A549 (cell line): ENCODE measurements around the gene SH3RF3. TPM values are rescaled to one million over a fixed set of nuclear protein-coding genes. Genes with fewer than 3 reads are reported as not detected.
A peak's percentile ranks its signal among the peaks of the same experiment; 100 is the strongest.

Experiments
- ATAC-seq, 2 experiments: fragments of 200-7000 bp in 1 of 2; fragments of >200 bp in 1 of 2; cut with Nextera tagmentation in 1 of 2; cut with Tn5 transposase in 1 of 2; 3 replicates each; pipeline versions ENCODE4 v1.8.0 to v1.9.1; 2018 to 2020; ENCODE audit warnings: mild to moderate bottlenecking in 1 of 2, moderate library complexity in 1 of 2
- CTCF ChIA-PET: fragments of 300-600 bp; sonication (Branson Sonifier 250); formaldehyde crosslinking; extraction: SDS; loops from one replicate; lab custom pipeline; 2021; ENCODE audit warnings: antibody characterized with exemption, inconsistent platforms; lab: Yijun Ruan, JAX
- POLR2A ChIA-PET: fragments of 350-600 bp; formaldehyde crosslinking; extraction: SDS; loops from one replicate; lab custom pipeline; 2021; ENCODE audit warnings: antibody characterized with exemption, inconsistent platforms; lab: Yijun Ruan, JAX
- DNase-seq, 2 experiments: peaks; one replicate each; pipeline versions ENCODE4 v3.0.0 to v3.0.0-alpha.2; 2011 to 2016; ENCODE audit warnings: low read depth in 1 of 2, low spot score in 1 of 2
- FAIRE-seq: peaks from 2 replicates; lab custom pipeline; 2011; peaks lifted over from hg19 to GRCh38; lab: Jason Lieb, UNC
- H3K27ac ChIP-seq, 2 experiments: fragments of >200 bp; sonication (Bioruptor Twin); formaldehyde crosslinking; 3 replicates each; pipeline ENCODE4 v1.5.1; 2016 to 2017
- H3K4me1 ChIP-seq: fragments of >200 bp; sonication (Bioruptor Twin); formaldehyde crosslinking; 3 replicates; pipeline ENCODE4 v1.6.1; 2016
- H3K4me2 ChIP-seq: fragments of >200 bp; sonication (Bioruptor Twin); formaldehyde crosslinking; 3 replicates; pipeline ENCODE4 v1.6.1; 2016
- H3K4me3 ChIP-seq: fragments of >200 bp; sonication (Bioruptor Twin); formaldehyde crosslinking; 3 replicates; pipeline ENCODE4 v1.5.1; 2016
- H3K9me3 ChIP-seq: fragments of >200 bp; sonication (Bioruptor Twin); formaldehyde crosslinking; 3 replicates; pipeline ENCODE4 v1.6.1; 2016
- CHD2 ChIP-seq: fragments of 150-350 bp; IDR thresholded peaks from 2 replicates; pipeline ENCODE4 v1.6.1; 2014; ENCODE audit warnings: low read length; ENCODE audit not compliant: partially characterized antibody
- CHD4 ChIP-seq: fragments of 200-600 bp; sonication (generic); IDR thresholded peaks from 2 replicates; pipeline ENCODE4 v1.6.1; 2016; ENCODE audit warnings: antibody characterized with exemption, mild to moderate bottlenecking, borderline replicate concordance
- EHF ChIP-seq: fragments of 250-450 bp; sonication (Bioruptor Pico); IDR thresholded peaks from 2 replicates; pipeline ENCODE4 v1.5.0; 2020; ENCODE audit warnings: mild to moderate bottlenecking
- EP300 ChIP-seq, 2 experiments: fragments of >200 bp; sonication (Bioruptor Twin); formaldehyde crosslinking; IDR thresholded peaks; 2 replicates in 1 of 2; 3 replicates in 1 of 2; pipeline ENCODE4 v1.6.1; 2016 to 2017
- ESRRA ChIP-seq: fragments of 150-350 bp; IDR thresholded peaks from 2 replicates; pipeline ENCODE4 v1.6.1; 2014; ENCODE audit warnings: mild to moderate bottlenecking, low read length, borderline replicate concordance
- FOSB ChIP-seq: fragments of 250-450 bp; sonication (Bioruptor Pico); IDR thresholded peaks from 2 replicates; pipeline ENCODE4 v1.5.0; 2020; ENCODE audit warnings: mild to moderate bottlenecking, moderate library complexity
- HDAC2 ChIP-seq: fragments of 200-600 bp; sonication (generic); IDR thresholded peaks from 2 replicates; pipeline ENCODE4 v1.6.1; 2016
- HOXB13 ChIP-seq: fragments of 250-450 bp; sonication (Bioruptor Pico); IDR thresholded peaks from 2 replicates; pipeline ENCODE4 v1.5.0; 2020; ENCODE audit warnings: low read depth, mild to moderate bottlenecking, moderate library complexity
- JUNB ChIP-seq: fragments of >200 bp; sonication (Bioruptor Twin); formaldehyde crosslinking; IDR thresholded peaks from 2 replicates; pipeline ENCODE4 v1.6.1; 2016
- KDM1A ChIP-seq: fragments of 200-600 bp; sonication (generic); IDR thresholded peaks from 2 replicates; pipeline ENCODE4 v1.6.1; 2016; ENCODE audit warnings: low read depth, mild to moderate bottlenecking
- NPAS2 ChIP-seq: fragments of 250-450 bp; sonication (Bioruptor Pico); IDR thresholded peaks from 2 replicates; pipeline ENCODE4 v1.8.0; 2022; ENCODE audit warnings: mild to moderate bottlenecking, moderate library complexity, borderline replicate concordance
- PHF8 ChIP-seq: fragments of 200-600 bp; sonication (generic); IDR thresholded peaks from 2 replicates; pipeline ENCODE4 v1.6.1; 2016; ENCODE audit warnings: low read depth, mild to moderate bottlenecking, antibody characterized with exemption, moderate library complexity, borderline replicate concordance
- POLR2A ChIP-seq: IDR thresholded peaks from 2 replicates; pipeline ENCODE4 v1.6.1; 2012; ENCODE audit warnings: mild to moderate bottlenecking, low read length
- RAD21 ChIP-seq, 2 experiments: fragments of >200 bp in 1 of 2; sonication (Bioruptor Twin) in 1 of 2; formaldehyde crosslinking in 1 of 2; IDR thresholded peaks in 1 of 2; conservative IDR thresholded peaks in 1 of 2; 2 replicates in 1 of 2; 3 replicates in 1 of 2; pipeline ENCODE4 v1.6.1; 2012 to 2018; ENCODE audit warnings: inconsistent platforms in 1 of 2
- RARB ChIP-seq: fragments of 250-450 bp; sonication (Bioruptor Pico); IDR thresholded peaks from 2 replicates; pipeline ENCODE4 v1.8.0; 2021; ENCODE audit warnings: mild to moderate bottlenecking, moderate library complexity
- SREBF2 ChIP-seq: fragments of 450-650 bp; IDR thresholded peaks from 2 replicates; pipeline ENCODE4 v1.6.1; 2014; ENCODE audit warnings: mild to moderate bottlenecking, moderate library complexity
- ZFP36 ChIP-seq: fragments of 450-650 bp; IDR thresholded peaks from 2 replicates; pipeline ENCODE4 v1.6.1; 2014; ENCODE audit warnings: borderline replicate concordance; ENCODE audit not compliant: partially characterized antibody
- ZNF302 ChIP-seq: fragments of 250-450 bp; sonication (Bioruptor Pico); IDR thresholded peaks from 2 replicates; pipeline ENCODE4 v1.9.0; 2021; ENCODE audit warnings: inconsistent platforms, mild to moderate bottlenecking, moderate library complexity
- WGBS: methylation state at CpG from one replicate; pipeline ENCODE4 v1.1.6; 2017; ENCODE audit errors: missing lambda C conversion rate; 5-methylcytosine and 5-hydroxymethylcytosine counted together
- polyA plus RNA-seq, 4 experiments: library from polyadenylated mRNA; depleted of rRNA in 3 of 4; stranded (reverse); fragments of >200 nt; fragmentation: RNase III in 1 of 4; extraction: RNeasy Plus Mini Kit Qiagen cat#74134 plus additional on column Dnase treatment in 1 of 4; gene quantifications; 2 replicates in 3 of 4; 3 replicates in 1 of 4; pipeline ENCODE4 v1.2.3, GENCODE V29; 2011 to 2017
- TF ChIP-seq, protein P1 (sequence below): fragments of >200 bp; sonication (Bioruptor Twin); formaldehyde crosslinking; IDR thresholded peaks from 3 replicates; pipeline ENCODE4 v1.6.1; 2016
- TF ChIP-seq, protein P2 (sequence below): fragments of 250-450 bp; sonication (Bioruptor Pico); IDR thresholded peaks from 2 replicates; pipeline ENCODE4 v1.5.0; 2020; ENCODE audit warnings: low read depth, mild to moderate bottlenecking, moderate library complexity
- TF ChIP-seq, protein P3 (sequence below): fragments of 200-600 bp; sonication (generic); IDR thresholded peaks from 2 replicates; pipeline ENCODE4 v1.6.1; 2016; ENCODE audit warnings: antibody characterized with exemption, mild to moderate bottlenecking, moderate library complexity
- TF ChIP-seq, protein P4 (sequence below): fragments of 450-650 bp; IDR thresholded peaks from 2 replicates; pipeline ENCODE4 v1.6.1; 2014; ENCODE audit warnings: antibody characterized with exemption

The SH3RF3 gene
- polyA plus RNA-seq, 2 of the 4 experiments (the other 2 are of a cell fraction): 0.04 to 0.21 TPM

DNA sequence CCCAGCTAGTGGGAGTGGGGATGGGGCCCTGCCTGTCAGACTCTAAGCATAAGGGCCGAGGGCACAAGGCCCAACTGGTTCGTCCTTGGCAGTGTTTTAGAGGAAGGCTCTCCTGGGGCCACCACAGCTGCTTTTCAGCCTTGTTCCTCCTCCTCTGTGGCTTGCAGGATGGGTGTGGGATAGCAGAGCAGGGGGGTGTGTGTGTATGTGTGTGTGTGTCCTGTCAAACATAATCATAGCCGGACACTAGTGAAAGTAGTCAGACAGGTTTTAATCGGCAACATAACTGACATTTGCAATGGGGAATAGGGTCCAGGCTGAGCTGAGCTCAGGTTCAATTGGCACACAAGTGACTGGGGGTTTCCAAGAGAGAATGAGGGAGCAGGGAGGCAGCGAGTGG is 370.6 kb downstream of the SH3RF3 start:
- WGBS: 43% methylated on average over 5 of the region's 5 CpGs
- H3K4me1 ChIP-seq: no peaks in the 10 kb centered on the region
- ATAC-seq (no peak), FAIRE-seq (no peak), DNase-seq (no peak)
- ChIA-PET POLR2A (no interaction called here), CTCF (interaction anchor here (3.4 kb wide), 2 partner anchors 10 to 371 kb away, joined by 11 to 33 read pairs; partner anchors contain the start of gene SH3RF3)
- no peak overlapping the region for H3K4me3 ChIP-seq
- H3K9me3 ChIP-seq: no peaks in the 10 kb centered on the region
- no peak overlapping the region for H3K4me2 ChIP-seq
- no peak overlapping the region for H3K27ac ChIP-seq
- TF ChIP-seq PHF8: no peak
- TF ChIP-seq, protein P1, sequence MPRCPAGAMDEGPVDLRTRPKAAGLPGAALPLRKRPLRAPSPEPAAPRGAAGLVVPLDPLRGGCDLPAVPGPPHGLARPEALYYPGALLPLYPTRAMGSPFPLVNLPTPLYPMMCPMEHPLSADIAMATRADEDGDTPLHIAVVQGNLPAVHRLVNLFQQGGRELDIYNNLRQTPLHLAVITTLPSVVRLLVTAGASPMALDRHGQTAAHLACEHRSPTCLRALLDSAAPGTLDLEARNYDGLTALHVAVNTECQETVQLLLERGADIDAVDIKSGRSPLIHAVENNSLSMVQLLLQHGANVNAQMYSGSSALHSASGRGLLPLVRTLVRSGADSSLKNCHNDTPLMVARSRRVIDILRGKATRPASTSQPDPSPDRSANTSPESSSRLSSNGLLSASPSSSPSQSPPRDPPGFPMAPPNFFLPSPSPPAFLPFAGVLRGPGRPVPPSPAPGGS: no peak
- TF ChIP-seq, protein P2, sequence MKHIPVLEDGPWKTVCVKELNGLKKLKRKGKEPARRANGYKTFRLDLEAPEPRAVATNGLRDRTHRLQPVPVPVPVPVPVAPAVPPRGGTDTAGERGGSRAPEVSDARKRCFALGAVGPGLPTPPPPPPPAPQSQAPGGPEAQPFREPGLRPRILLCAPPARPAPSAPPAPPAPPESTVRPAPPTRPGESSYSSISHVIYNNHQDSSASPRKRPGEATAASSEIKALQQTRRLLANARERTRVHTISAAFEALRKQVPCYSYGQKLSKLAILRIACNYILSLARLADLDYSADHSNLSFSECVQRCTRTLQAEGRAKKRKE (CRISPR knock-in tag): no peak
- no peak for TF ChIP-seq JUNB

DNA sequence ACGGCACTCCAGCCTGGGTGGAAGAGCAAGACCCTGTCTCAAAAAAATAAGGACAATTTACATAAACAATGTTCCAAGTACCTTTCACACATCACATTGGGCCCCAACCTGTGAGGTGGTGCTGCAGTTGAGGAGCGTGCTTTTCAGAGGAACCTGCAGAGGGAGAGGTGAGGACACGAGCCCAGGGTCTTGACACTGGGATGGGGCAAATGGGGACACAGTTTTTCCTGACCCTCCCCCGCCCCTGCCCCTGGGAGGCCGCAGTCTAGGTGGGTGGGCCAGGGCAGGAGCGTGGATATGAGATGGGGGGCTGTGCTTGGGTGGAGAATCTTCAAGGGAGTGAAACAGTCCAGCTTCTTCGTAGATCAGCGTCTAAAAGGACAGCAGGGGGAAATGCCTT is 371.9 kb downstream of the SH3RF3 start:
- TF ChIP-seq POLR2A (no peak), FOSB (no peak), PHF8 (no peak), RAD21 (conservative IDR thresholded peaks at IDR 0.05 in 1 of 2, IDR thresholded peaks at IDR 0.05 in 1 of 2) (no peak), CHD4 (no peak), KDM1A (no peak), ZFP36 (no peak), EHF (CRISPR knock-in tag) (no peak), EP300 (IDR thresholded peaks at IDR 0.05) (no peak), CHD2 (no peak), RARB (CRISPR knock-in tag) (no peak), SREBF2 (no peak), ZNF302 (CRISPR knock-in tag) (no peak), HOXB13 (CRISPR knock-in tag) (no peak), NPAS2 (CRISPR knock-in tag) (no peak), ESRRA (no peak), HDAC2 (no peak)
- TF ChIP-seq, protein P3, sequence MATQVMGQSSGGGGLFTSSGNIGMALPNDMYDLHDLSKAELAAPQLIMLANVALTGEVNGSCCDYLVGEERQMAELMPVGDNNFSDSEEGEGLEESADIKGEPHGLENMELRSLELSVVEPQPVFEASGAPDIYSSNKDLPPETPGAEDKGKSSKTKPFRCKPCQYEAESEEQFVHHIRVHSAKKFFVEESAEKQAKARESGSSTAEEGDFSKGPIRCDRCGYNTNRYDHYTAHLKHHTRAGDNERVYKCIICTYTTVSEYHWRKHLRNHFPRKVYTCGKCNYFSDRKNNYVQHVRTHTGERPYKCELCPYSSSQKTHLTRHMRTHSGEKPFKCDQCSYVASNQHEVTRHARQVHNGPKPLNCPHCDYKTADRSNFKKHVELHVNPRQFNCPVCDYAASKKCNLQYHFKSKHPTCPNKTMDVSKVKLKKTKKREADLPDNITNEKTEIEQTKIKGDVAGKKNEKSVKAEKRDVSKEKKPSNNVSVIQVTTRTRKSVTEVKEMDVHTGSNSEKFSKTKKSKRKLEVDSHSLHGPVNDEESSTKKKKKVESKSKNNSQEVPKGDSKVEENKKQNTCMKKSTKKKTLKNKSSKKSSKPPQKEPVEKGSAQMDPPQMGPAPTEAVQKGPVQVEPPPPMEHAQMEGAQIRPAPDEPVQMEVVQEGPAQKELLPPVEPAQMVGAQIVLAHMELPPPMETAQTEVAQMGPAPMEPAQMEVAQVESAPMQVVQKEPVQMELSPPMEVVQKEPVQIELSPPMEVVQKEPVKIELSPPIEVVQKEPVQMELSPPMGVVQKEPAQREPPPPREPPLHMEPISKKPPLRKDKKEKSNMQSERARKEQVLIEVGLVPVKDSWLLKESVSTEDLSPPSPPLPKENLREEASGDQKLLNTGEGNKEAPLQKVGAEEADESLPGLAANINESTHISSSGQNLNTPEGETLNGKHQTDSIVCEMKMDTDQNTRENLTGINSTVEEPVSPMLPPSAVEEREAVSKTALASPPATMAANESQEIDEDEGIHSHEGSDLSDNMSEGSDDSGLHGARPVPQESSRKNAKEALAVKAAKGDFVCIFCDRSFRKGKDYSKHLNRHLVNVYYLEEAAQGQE: no peak
- TF ChIP-seq, protein P4, sequence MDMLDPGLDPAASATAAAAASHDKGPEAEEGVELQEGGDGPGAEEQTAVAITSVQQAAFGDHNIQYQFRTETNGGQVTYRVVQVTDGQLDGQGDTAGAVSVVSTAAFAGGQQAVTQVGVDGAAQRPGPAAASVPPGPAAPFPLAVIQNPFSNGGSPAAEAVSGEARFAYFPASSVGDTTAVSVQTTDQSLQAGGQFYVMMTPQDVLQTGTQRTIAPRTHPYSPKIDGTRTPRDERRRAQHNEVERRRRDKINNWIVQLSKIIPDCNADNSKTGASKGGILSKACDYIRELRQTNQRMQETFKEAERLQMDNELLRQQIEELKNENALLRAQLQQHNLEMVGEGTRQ: no peak
- TF ChIP-seq, protein P2 (CRISPR knock-in tag): no peak
- Histone ChIP-seq H3K4me2 (no peak overlapping the region), H3K4me1 (no peaks in the 10 kb centered on the region), H3K27ac (no peak overlapping the region), H3K9me3 (no peaks in the 10 kb centered on the region), H3K4me3 (no peak overlapping the region)
- WGBS: 49% methylated on average over 8 of the region's 8 CpGs
- no peak for FAIRE-seq
- no peak for DNase-seq
- ChIA-PET POLR2A (no interaction called here), CTCF (interaction anchor here (3.4 kb wide), 2 partner anchors 9 to 373 kb away, joined by 11 to 33 read pairs; partner anchors contain the start of gene SH3RF3)
- 0 out of 6 replicates have a peak, but pooled peaks of 1 of the 2 experiments have one; percentile 25 for ATAC-seq
